Pons (tissue), 1 donor: ENCODE data around the gene B3GNT3.

Source experiments
- DNase-seq: peaks from one replicate; pipeline ENCODE4 v3.0.0-alpha.2; 2016; ENCODE audit warnings: low spot score

Gene B3GNT3

GRCh38 chr19:17860331-17860992 lies 65.5 kb downstream of the B3GNT3 start:
- no peak for DNase-seq

GRCh38 chr19:17860993-17861360 lies 66.0 kb downstream of the B3GNT3 start:
- DNase-seq: no peak

DNA sequence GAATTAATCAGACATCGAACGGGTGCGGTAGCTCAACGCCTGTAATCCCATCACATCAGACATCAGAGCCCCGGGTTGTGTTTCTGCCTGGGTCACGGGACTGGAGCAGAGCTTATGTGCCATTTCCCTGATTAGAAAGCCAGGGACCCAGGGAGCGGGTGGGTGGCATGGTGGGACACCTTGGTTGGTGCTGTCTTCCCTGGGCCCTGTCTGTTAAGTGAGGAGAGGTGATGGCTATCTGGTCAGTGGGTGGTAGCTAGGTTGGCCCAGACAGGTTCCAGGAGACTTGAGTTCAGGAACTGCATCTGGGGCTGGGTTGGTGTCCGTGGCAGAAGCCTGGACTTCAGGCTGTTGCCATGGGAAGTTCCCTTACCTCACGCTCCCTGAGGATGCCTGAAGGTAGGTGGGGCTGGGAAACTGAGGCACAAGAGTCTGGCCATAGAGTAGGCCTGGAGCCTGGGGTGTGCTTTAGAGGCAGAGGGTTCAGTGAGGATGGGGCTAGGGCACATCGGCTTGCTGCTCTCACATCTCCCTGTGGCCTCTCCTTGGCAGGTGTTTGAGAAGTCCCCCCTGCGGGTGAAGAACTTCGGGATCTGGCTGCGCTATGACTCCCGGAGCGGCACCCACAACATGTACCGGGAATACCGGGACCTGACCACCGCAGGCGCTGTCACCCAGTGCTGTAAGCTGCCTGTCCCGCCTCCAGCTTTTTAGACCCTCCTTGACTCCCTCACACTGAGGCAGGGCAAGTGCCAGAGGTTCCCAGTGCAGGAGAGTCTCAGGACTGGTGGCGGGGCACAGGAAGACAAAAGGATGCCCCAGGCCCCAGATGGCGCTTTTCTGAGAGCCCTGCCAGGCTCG lies 66.8 kb downstream of the B3GNT3 start:
- DNase-seq: no peak

DNA sequence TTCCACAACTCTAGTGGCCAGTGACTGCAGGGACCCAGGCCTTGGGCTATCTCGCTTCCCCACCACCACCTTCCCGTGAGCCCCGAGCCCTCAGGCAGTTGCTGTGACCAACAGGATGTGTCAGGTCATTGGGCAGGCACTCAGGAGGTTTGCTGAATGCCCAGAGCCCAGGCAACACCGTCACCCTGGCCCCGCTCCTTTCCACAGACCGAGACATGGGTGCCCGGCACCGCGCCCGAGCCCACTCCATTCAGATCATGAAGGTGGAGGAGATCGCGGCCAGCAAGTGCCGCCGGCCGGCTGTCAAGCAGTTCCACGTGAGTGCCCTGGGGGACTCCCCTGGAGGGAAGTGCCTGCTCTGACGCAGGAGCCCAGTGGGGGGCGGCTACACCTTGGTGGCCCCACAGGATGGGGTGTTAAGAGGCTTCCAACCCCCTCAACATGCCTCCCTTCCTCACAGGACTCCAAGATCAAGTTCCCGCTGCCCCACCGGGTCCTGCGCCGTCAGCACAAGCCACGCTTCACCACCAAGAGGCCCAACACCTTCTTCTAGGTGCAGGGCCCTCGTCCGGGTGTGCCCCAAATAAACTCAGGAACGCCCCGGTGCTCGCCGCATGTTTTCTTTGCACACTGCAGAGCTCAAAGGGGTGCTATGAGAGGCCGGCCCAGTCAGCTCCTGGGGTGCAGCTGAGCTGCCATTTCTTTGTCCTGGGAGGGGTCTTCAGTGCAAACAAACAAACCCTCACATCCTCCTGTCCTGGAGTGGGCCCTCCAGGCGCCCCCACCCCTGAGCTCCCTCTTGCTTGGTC lies 68.0 kb downstream of the B3GNT3 start:
- DNase-seq: no peak
